AG04450 (cell line): Measurements from ENCODE around the gene NCAM1. TPM values are rescaled to one million over a fixed set of nuclear protein-coding genes. Genes with fewer than 3 reads are reported as not detected.

Source experiments
- CTCF ChIA-PET: fragments of 300-600, 350-600 bp; formaldehyde crosslinking; extraction: SDS; loops from one replicate; lab custom pipeline; 2022; ENCODE audit warnings: antibody characterized with exemption, inconsistent platforms; lab: Charles Lee
- POLR2A ChIA-PET: fragments of 350-600 bp; formaldehyde crosslinking; extraction: SDS; loops from one replicate; lab custom pipeline; 2021; ENCODE audit warnings: antibody characterized with exemption, inconsistent platforms; lab: Yijun Ruan, JAX
- DNase-seq: peaks from one replicate; pipeline ENCODE4 v3.0.0-alpha.2; 2011; ENCODE audit warnings: low read depth, low spot score
- H3K27ac ChIP-seq: one replicate; pipeline ENCODE4 v1.5.1; 2012; ENCODE audit warnings: low read depth, low read length, control low read depth
- H3K27me3 ChIP-seq: one replicate; pipeline ENCODE4 v1.6.0; 2012; ENCODE audit warnings: low read length; ENCODE audit not compliant: control insufficient read depth, insufficient read depth
- H3K4me3 ChIP-seq: 2 replicates; pipeline ENCODE4 v1.5.1; 2011; ENCODE audit warnings: mild to moderate bottlenecking, low read depth, low read length, control low read depth
- H3K9me3 ChIP-seq: 2 replicates; pipeline ENCODE4 v1.5.1; 2012; ENCODE audit warnings: low read length; ENCODE audit not compliant: control insufficient read depth, insufficient read depth
- polyA plus RNA-seq: library from polyadenylated mRNA; depleted of rRNA; stranded (reverse); fragments of >200 nt; gene quantifications from 2 replicates; pipeline ENCODE4 v1.2.3, GENCODE V29; 2011
- TF ChIP-seq, protein P1 (sequence below): IDR thresholded peaks from 2 replicates; pipeline ENCODE4 v1.5.1; 2011; ENCODE audit warnings: low read depth, low read length, control low read depth, inconsistent platforms

NCAM1 gene
- polyA plus RNA-seq, 1 experiment = not detected

DNA sequence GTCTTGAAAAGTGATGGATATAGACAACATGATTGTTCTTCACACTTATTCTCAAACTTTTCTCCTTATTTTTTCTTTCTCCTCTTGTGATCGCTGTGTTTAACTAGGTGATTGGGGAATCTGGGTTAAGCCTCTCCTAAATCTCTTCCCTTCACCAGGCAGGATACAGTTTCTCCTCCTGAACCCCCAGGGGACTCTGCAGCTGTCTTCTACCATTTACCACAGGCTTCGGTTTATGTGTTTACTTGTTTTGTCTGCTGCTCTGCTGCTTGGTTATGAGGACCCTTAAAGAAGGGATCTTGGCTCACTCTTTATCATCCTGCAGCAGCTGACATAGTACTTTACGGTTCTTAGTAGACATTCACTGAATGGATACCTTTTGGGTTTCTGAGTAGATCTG lies 124.2 kb downstream of the NCAM1 start:
- POLR2A ChIA-PET = no interaction called here
- CTCF ChIA-PET = interaction anchor here (1.2 kb wide), 1 partner anchor 10 kb away, joined by 3 read pairs; no protein-coding TSS in a partner anchor
- Histone ChIP-seq H3K4me3 (no peak overlapping the region), H3K27me3 (no peaks in the 10 kb centered on the region), H3K27ac (no peak overlapping the region), H3K9me3 (no peaks in the 10 kb centered on the region; the same call in 1 of the 2 replicates)
- no peak for DNase-seq
- TF ChIP-seq, protein P1, sequence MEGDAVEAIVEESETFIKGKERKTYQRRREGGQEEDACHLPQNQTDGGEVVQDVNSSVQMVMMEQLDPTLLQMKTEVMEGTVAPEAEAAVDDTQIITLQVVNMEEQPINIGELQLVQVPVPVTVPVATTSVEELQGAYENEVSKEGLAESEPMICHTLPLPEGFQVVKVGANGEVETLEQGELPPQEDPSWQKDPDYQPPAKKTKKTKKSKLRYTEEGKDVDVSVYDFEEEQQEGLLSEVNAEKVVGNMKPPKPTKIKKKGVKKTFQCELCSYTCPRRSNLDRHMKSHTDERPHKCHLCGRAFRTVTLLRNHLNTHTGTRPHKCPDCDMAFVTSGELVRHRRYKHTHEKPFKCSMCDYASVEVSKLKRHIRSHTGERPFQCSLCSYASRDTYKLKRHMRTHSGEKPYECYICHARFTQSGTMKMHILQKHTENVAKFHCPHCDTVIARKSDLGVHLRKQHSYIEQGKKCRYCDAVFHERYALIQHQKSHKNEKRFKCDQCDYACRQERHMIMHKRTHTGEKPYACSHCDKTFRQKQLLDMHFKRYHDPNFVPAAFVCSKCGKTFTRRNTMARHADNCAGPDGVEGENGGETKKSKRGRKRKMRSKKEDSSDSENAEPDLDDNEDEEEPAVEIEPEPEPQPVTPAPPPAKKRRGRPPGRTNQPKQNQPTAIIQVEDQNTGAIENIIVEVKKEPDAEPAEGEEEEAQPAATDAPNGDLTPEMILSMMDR = no peak

DNA sequence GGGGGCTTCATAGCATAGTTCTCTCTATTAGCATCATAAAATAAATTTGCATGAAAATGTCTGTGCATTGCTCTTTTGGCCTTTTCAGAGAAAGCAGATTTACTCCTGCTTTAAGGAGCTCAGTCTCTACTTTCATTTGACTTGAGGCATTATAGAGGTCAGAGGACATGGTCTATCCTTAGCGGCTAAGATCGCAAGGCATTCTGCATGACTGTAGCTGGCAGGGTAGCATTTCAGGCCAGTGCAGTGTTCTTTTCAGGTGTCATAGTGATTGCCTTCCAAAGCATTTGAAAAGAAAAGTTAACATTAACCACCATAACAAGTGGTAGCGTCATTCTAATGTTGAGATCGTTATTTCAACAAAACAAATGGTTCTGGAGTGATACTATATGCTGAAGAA lies 126.5 kb downstream of the NCAM1 start:
- ChIA-PET CTCF (interaction anchor here (1.0 kb wide), 1 partner anchor 31 kb away, joined by 3 read pairs; no protein-coding TSS in a partner anchor), POLR2A (no interaction called here)
- TF ChIP-seq, protein P1 = no peak

DNA sequence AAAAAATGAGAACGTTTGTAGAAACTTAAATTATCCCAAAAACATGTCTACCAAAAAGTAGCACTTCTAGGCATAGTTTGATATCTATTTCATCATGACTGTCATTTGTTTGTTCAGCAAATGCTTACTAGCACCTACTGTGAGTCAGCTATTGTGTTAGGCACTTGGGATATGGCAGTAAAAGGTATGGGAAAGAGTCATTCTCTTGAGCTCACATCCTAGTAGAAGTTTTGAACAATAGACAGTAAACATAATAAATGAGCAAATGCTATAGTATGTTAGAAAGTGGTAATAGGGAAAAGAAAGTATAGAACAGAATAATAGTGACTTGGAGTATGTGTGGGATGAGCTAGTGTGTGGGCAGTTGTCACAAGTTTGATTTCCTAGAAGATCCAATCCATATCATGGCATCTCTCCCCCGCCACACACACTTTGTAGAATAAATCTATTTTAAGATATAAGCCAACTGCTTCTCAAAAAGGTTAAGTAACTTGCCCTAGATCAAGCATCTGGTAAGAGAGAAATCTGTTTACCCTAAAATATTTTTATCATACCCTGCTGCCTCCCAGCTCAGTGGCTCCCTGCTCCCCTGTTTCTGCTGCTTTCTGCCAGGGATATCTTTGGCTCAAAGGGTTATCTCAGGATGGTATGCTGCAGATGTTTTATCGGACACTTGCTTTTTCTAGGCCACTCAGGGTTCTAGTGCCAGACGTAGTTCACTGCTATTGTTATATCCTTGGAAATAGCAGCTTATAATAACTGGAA lies 129.7 kb downstream of the NCAM1 start:
- Histone ChIP-seq H3K9me3 (no peaks in the 10 kb centered on the region), H3K4me3 (no peak overlapping the region), H3K27ac (no peak overlapping the region), H3K27me3 (no peaks in the 10 kb centered on the region)
- ChIA-PET POLR2A (no interaction called here), CTCF (no interaction called here)
- TF ChIP-seq, protein P1 = no peak
- no peak for DNase-seq

More for the DNA sequence above, 126.5 kb downstream of the NCAM1 start:
- H3K9me3 ChIP-seq = no peaks in the 10 kb centered on the region
- H3K4me3 ChIP-seq = no peak overlapping the region
- no peak overlapping the region for H3K27ac ChIP-seq
- no peak for DNase-seq
- no peaks in the 10 kb centered on the region for H3K27me3 ChIP-seq

DNA sequence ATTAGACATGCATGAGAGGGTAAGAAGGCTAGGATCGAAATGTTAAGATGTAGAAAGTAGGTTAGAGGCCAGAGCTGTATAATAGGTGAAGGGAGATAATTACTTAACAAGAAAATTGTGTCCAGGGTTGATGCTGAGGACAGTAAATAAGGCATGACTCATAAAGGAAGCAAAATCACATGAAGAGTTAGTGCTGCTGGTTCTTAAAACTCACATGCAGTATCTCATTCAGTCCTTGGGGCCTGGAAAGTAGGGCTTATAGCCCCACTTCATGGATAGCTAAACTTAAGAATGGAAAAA lies 130.2 kb downstream of the NCAM1 start:
- no peak for DNase-seq
- H3K9me3 ChIP-seq = no peaks in the 10 kb centered on the region
- H3K27me3 ChIP-seq = no peaks in the 10 kb centered on the region
- H3K27ac ChIP-seq = no peak overlapping the region
- H3K4me3 ChIP-seq = no peak overlapping the region
- ChIA-PET POLR2A (no interaction called here), CTCF (no interaction called here)
- TF ChIP-seq, protein P1 = no peak

DNA sequence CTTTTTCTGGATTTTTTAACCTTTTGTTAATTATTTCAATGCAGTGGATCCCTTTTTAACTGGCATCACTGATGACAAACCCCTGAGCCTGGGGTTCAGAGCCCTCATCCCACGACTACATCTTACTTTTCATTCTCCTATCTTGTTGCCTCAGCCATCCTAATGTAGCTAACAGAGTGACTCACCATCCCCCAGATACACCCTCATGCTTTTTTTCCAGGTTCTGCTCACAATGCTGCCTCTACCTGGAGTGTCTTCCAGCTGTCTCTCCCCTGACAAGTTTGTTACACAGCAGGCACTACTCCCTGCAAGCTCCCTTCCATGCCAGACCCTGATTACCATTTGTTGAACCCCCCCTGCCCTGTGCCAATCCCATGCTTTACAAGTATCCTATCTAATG lies 135.4 kb downstream of the NCAM1 start:
- Histone ChIP-seq H3K27me3 (no peaks in the 10 kb centered on the region), H3K9me3 (no peaks in the 10 kb centered on the region), H3K4me3 (no peak overlapping the region), H3K27ac (no peak overlapping the region)
- DNase-seq = no peak
- ChIA-PET CTCF (no interaction called here), POLR2A (no interaction called here)
- TF ChIP-seq, protein P1 = no peak
